Measurements from ENCODE around the gene DALRD3. TPM values are rescaled to one million over a fixed set of nuclear protein-coding genes. Genes with fewer than 3 reads are reported as not detected.
A peak's percentile ranks its signal among the peaks of the same experiment; 100 is the strongest.

The DALRD3 gene
- total and polyA plus RNA-seq, 2 of the 8 experiments (the other 6 are each of a cell fraction or from before 2014, with no cell fraction given) = 30.4 to 86.5 TPM

DNA sequence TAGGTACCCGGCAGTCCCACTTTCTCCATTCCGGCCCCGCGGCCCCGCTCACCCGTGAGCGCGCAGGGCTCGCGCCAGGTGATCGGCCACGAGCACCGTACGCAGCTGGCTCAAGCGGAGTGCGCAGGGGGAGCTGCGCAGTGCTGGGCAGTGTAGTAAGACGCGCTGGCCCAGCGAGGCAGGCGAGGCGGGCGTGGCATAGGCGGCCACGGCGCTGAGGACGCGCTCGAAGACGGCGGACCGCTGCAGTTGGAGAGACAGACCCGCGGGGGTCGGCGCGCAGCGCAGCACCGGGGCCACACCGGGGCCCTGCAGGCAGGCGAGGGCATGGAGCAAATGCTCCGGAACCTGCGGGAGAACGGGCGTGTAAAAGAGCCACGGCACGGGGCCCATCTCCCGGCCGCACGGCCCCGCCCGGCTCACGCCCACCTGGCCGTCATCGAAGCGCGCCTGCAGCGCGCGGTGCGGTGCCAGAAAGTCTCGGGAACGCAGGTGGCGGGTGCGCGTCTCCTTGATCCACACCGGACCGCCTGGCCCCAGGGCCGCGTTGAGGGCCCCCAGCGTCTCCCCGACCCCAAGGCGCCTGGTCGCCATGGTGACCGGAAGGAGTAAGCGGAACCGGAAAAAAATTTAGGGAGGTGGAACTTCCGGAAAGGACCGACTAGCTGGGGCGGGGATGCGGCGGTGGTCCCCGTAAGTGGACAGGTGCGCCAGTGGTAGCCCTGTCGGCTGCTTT, at the start of gene DALRD3 (continued):
- no peak for TF ChIP-seq JUN (IDR thresholded peaks at IDR 0.05; ENCODE audit: low read depth, low read length)
- TF ChIP-seq SIRT6 (IDR thresholded peaks at IDR 0.05; ENCODE audit: low read length) = no peak
- TF ChIP-seq ZNF274 (IDR thresholded peaks at IDR 0.05; ENCODE audit: borderline replicate concordance, extremely low read depth, low read length) = no peak
- TF ChIP-seq POLR2A (IDR thresholded peaks at IDR 0.05; ENCODE audit: control extremely low read depth in 1 of 2, low read depth in 2 of 2, low read length in 2 of 2) = peak in 1 of 2 experiments; percentile 26; a peak in 1 of 3 replicates
- TF ChIP-seq E2F6 (IDR thresholded peaks at IDR 0.05) = 0 out of 2 replicates have a peak, but pooled peaks have one; percentile 11
- no peak for TF ChIP-seq HDAC6 (IDR thresholded peaks at IDR 0.05; ENCODE audit: low read depth, low read length)
- TF ChIP-seq CTBP2 (IDR thresholded peaks at IDR 0.05; ENCODE audit: borderline replicate concordance, insufficient read depth, insufficient read length, low read length) = no peak
- no peak for TF ChIP-seq RFX5 (IDR thresholded peaks at IDR 0.05; ENCODE audit: borderline replicate concordance, low read depth, low read length)
- TF ChIP-seq PHF8 (conservative IDR thresholded peaks at IDR 0.05; ENCODE audit: low read depth, low read length) = peak; percentile 59; the same call in 1 of the 2 replicates
- TF ChIP-seq CEBPB (IDR thresholded peaks at IDR 0.05; ENCODE audit: low read depth, low read length) = no peak
- no peak for TF ChIP-seq CBX8 (IDR thresholded peaks at IDR 0.05; ENCODE audit: borderline replicate concordance, low read depth, low read length)
- TF ChIP-seq SRF (IDR thresholded peaks at IDR 0.05; ENCODE audit: low read depth, low read length) = no peak
- peak; percentile 39; the same call in 1 of the 2 replicates for TF ChIP-seq TAF1 (IDR thresholded peaks at IDR 0.05; ENCODE audit: low read depth, low read length)
- no peak for TF ChIP-seq FOSL1 (IDR thresholded peaks at IDR 0.05; ENCODE audit: insufficient read depth, low read depth, low read length)
